Stomach (tissue), 19 donors: ENCODE measurements around the gene DNALI1. TPM values are rescaled to one million over a fixed set of nuclear protein-coding genes. Genes with fewer than 3 reads are reported as not detected.

Experiments used
- DNase-seq, 2 donors: peaks; one replicate each; pipeline versions ENCODE4 v3.0.0 to v3.0.0-alpha.2; 2013 to 2019
- H3K27ac ChIP-seq, 5 donors: fragments of 200-600 bp in 4 of 5; sonication (generic) in 4 of 5; one replicate each; pipeline ENCODE4 v1.5.1; 2013 to 2019; ENCODE audit warnings: mild to moderate bottlenecking in 1 of 5, moderate library complexity in 1 of 5
- H3K27me3 ChIP-seq, 3 donors: fragments of 200-600 bp; sonication (generic); one replicate each; pipeline ENCODE4 v1.5.1; 2017 to 2019; ENCODE audit warnings: mixed run types in 1 of 3
- H3K36me3 ChIP-seq, 4 donors: fragments of 200-600 bp; sonication (generic); 1 replicate in 3 of 4; 2 replicates in 1 of 4; pipeline ENCODE4 v1.5.1; 2016 to 2019
- H3K4me1 ChIP-seq, 4 donors: fragments of 200-600 bp; sonication (generic); one replicate each; pipeline ENCODE4 v1.5.1; 2016 to 2019
- H3K4me3 ChIP-seq, 4 donors: fragments of 200-600 bp; sonication (generic) in 3 of 4; one replicate each; pipeline ENCODE4 v1.5.1; 2016 to 2019; ENCODE audit warnings: mild to moderate bottlenecking in 1 of 4
- H3K9me3 ChIP-seq, 4 donors: fragments of 200-600 bp; sonication (generic); one replicate each; pipeline ENCODE4 v1.5.1; 2016 to 2019
- CTCF ChIP-seq, 7 experiments: fragments of 450-650 bp in 4 of 7; fragments of 200-600 bp in 3 of 7; sonication (generic) in 3 of 7; IDR thresholded peaks; one replicate each; pipeline ENCODE4 v1.5.1; 2016 to 2019; ENCODE audit warnings: antibody characterized with exemption in 7 of 7, control low read depth in 2 of 7, mild to moderate bottlenecking in 1 of 7
- EP300 ChIP-seq: sonication (generic); formaldehyde crosslinking; IDR thresholded peaks from one replicate; pipeline ENCODE4 v1.6.1; 2017; ENCODE audit warnings: antibody characterized with exemption
- POLR2A ChIP-seq, 4 donors: fragments of 450-650 bp; IDR thresholded peaks; one replicate each; pipeline ENCODE4 v1.6.1; 2016; ENCODE audit warnings: antibody characterized with exemption in 4 of 4, control low read depth in 2 of 4, mild to moderate bottlenecking in 1 of 4, moderate library complexity in 1 of 4
- POLR2AphosphoS5 ChIP-seq, 3 donors: sonication (generic); formaldehyde crosslinking; IDR thresholded peaks; one replicate each; pipeline ENCODE4 v1.6.1; 2016; ENCODE audit warnings: antibody characterized with exemption in 3 of 3
- WGBS, 5 donors: extraction: QIAGEN DNeasy Blood & Tissue Kit in 3 of 5; methylation state at CpG; one replicate each; pipeline versions ENCODE4 v1.1.5 to v1.1.7; 2013 to 2018; 5-methylcytosine and 5-hydroxymethylcytosine counted together
- intact Hi-C: fragments of 100-400 bp; cut with DNase I; formaldehyde crosslinking; loops from one replicate; pipeline ENCODE4 v1.15.1; 2023; ENCODE audit warnings: low total_unique reads
- long read RNA-seq, 10 donors: transcript quantifications; one replicate each; lab custom pipeline, GENCODE V29; 2026
- polyA plus RNA-seq, 3 donors: library from polyadenylated mRNA; stranded (reverse); fragments of 200-250 nt; gene quantifications; one replicate each; pipeline ENCODE4 v1.2.3, GENCODE V29; 2013
- total RNA-seq, 5 donors: library from RNA; depleted of rRNA; stranded (reverse); fragments of >200 nt; gene quantifications; one replicate each; pipeline versions ENCODE4 v1.1.0 to v1.2.3, GENCODE V29; 2014 to 2016
- donor health status: healthy with polysubstance abuse.
- donor health status: Bipolar disorder and iron deficiency.
- donor health status: healthy.

DNALI1 gene
- total RNA-seq (10 to 100 TPM in 2 of 5 donors, 1 to 10 TPM in 2, not detected in 1; 2.9 to 30.6 (median 15.2) TPM), polyA plus RNA-seq (10 to 100 TPM; 12.7 to 18.8 (median 15.4) TPM)
- long read RNA-seq, donor 1, partial matches to known transcripts, result 0 of 2 reads
- long read RNA-seq, donor 1, other reads (novel, unspliced or antisense), result 0 of 2 reads
- long read RNA-seq, donor 2, partial matches to known transcripts, result 66 of 77 reads
- long read RNA-seq, donor 2, other reads (novel, unspliced or antisense), result 7 of 77 reads
- long read RNA-seq, donor 3, partial matches to known transcripts, result 36 of 37 reads
- long read RNA-seq, donor 3, other reads (novel, unspliced or antisense), result 0 of 37 reads
- long read RNA-seq, donor 4, result 0 reads
- long read RNA-seq, donor 5, transcript DNALI1-201 (6 exons, 2,649 nt), result major isoform, 5 of 69 reads
- long read RNA-seq, donor 5, partial matches to known transcripts, result 60 of 69 reads
- long read RNA-seq, donor 5, other reads (novel, unspliced or antisense), result 0 of 69 reads
- long read RNA-seq, donor 6, result 0 reads
- long read RNA-seq, donor 7, partial matches to known transcripts, result 0 of 5 reads
- long read RNA-seq, donor 7, other reads (novel, unspliced or antisense), result 0 of 5 reads
- long read RNA-seq, donor 8, transcript DNALI1-201 (6 exons, 2,649 nt), result major isoform, 6 of 14 reads
- long read RNA-seq, donor 8, partial matches to known transcripts, result 0 of 14 reads
- long read RNA-seq, donor 8, other reads (novel, unspliced or antisense), result 0 of 14 reads
- long read RNA-seq, donor 9, partial matches to known transcripts, result 0 of 3 reads
- long read RNA-seq, donor 9, other reads (novel, unspliced or antisense), result 0 of 3 reads
- long read RNA-seq, donor 10, transcript DNALI1-201 (6 exons, 2,649 nt), result major isoform, 7 of 8 reads
- long read RNA-seq, donor 10, partial matches to known transcripts, result 0 of 8 reads
- long read RNA-seq, donor 10, other reads (novel, unspliced or antisense), result 0 of 8 reads

GRCh38 chr1:37556712-37557196 is at the start of gene DNALI1:
DNALI1 (plus strand) TSS chr1:37556940; CDS start chr1:37556995, 55 bp downstream.
- Histone ChIP-seq H3K4me1 (peaks cover 28 to 45% (median 40%) of the 10 kb centered on the region in 4 donors), H3K9me3 (no peaks in the 10 kb centered on the region), H3K4me3 (peak within 1 kb of the TSS; percentile 42 to 60 (median 50)), H3K27ac (peak within 1 kb of the TSS; percentile 22 to 75 (median 54)), H3K36me3 (peaks cover 0 to 32% (median 15%) of the 10 kb centered on the region in 4 donors), H3K27me3 (no peaks in the 10 kb centered on the region)
- 5 to 14% (median 10%) methylated on average over 26 to 31 of the region's 31 CpGs for WGBS, 5 donors
- DNase-seq, result peak; percentile 93 to 96
- TF ChIP-seq CTCF (IDR thresholded peaks at IDR 0.05), result no peak
- TF ChIP-seq POLR2AphosphoS5 (IDR thresholded peaks at IDR 0.05), result peak in 2 of 3 donors; percentile 55 to 67
- intact Hi-C loops, result no loop called here

- 81 to 87% (median 84%) methylated on average over 4 of the region's 4 CpGs for WGBS, 5 donors
Measured at GRCh38 chr1:37509181-37509580, 47.6 kb upstream of the DNALI1 start.

GRCh38 chr1:37513795-37514349 is 42.9 kb upstream of the DNALI1 start:
- DNase-seq, result peak; percentile 27 to 76
- peaks cover 0 to 41% (median 30%) of the 10 kb centered on the region in 4 donors for H3K36me3 ChIP-seq
- TF ChIP-seq EP300, result no peak
- TF ChIP-seq POLR2AphosphoS5 (IDR thresholded peaks at IDR 0.05), result no peak
- no peak for TF ChIP-seq POLR2A (IDR thresholded peaks at IDR 0.05)
- TF ChIP-seq CTCF (IDR thresholded peaks at IDR 0.05), result no peak
- H3K27me3 ChIP-seq, result no peaks in the 10 kb centered on the region
- H3K4me1 ChIP-seq, result peaks cover 15 to 32% (median 24%) of the 10 kb centered on the region in 4 donors
- H3K9me3 ChIP-seq, result no peaks in the 10 kb centered on the region
- intact Hi-C loops, result no loop called here
- H3K27ac ChIP-seq, result peak overlapping the region; percentile 90 to 98 (median 97)
- 1 to 3% (median 2%) methylated on average over 12 to 26 of the region's 26 CpGs for WGBS, 5 donors
- H3K4me3 ChIP-seq, result peak overlapping the region; percentile 86 to 100 (median 94)

More at GRCh38 chr1:37509181-37509580, 47.6 kb upstream of the DNALI1 start:
- Histone ChIP-seq H3K27ac (no peak overlapping the region), H3K27me3 (no peaks in the 10 kb centered on the region), H3K4me1 (peaks cover 10 to 25% (median 20%) of the 10 kb centered on the region in 4 donors), H3K4me3 (no peak overlapping the region), H3K9me3 (no peaks in the 10 kb centered on the region), H3K36me3 (peaks cover 17 to 88% (median 76%) of the 10 kb centered on the region in 4 donors)
- no peak for DNase-seq
- intact Hi-C loops, result no loop called here
- TF ChIP-seq EP300, result no peak
- TF ChIP-seq CTCF (IDR thresholded peaks at IDR 0.05), result no peak
- no peak for TF ChIP-seq POLR2AphosphoS5 (IDR thresholded peaks at IDR 0.05)
- no peak for TF ChIP-seq POLR2A (IDR thresholded peaks at IDR 0.05)
